Measurements from ENCODE around the gene MNAT1.
"Not testable (repeated sequence)": the region's sequence is repeated elsewhere in the genome, so short reads cannot be mapped to it uniquely, and the experiment has no call there.

The MNAT1 gene

DNA sequence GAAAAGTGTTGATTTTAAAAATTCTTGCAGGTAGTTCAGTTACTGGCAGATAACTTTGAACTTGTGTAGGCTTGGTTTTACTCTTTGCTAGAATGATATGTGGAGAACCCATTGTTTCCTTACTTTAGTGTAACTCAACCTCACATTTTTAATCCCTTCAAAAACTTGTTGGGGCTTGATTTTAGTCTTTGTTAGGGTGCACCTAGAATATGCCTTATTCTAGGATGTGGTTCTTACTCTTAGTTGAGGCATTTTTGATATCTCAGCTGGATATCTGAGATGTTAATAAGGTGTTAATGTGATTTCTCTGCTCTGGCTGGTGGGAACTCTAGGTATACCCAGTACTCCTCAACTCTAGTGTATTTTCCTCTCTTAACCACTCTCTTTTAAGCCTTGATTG is 10.0 kb downstream of the MNAT1 start:
- DNase-seq, result no peak

DNA sequence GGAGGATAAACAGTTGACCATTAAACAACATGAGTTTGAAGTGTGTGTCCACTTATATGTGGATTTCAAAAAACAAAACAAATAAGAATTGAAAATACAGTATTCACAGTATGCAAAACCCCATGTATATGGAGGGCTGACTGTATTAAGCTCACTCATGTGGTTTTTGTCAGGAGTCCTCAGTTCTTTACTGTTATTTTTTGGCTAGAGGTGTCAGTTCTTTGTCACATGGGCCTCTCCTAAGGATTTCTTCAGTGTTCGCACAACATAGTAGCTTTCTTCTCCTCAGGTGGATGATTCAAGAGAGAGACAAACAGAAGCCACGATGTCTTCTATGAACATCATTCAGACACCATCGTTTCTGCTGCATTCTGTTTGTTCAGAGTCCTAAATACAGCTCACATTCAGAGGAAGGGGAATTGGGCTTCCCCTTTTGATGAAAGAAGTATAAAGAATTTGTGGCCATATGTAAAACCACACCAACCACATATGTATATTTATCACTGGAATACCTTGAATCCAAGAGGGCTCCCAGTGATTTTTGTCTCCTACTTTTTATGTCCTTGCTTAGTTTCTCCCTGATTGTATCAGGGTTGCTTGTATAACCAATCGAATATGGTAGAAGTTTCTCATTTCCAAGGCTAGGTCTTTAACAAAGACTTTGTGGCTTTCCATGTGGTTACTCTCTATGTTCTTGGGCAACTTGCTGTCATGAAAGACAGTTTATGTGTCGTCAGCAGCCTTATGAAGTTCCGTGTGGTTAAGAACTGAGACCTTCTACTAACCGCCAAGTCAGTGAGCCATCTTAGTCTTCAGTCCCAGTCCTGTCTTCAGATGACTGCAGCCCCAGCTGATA is 18.9 kb downstream of the MNAT1 start:
- no peak for DNase-seq

DNA sequence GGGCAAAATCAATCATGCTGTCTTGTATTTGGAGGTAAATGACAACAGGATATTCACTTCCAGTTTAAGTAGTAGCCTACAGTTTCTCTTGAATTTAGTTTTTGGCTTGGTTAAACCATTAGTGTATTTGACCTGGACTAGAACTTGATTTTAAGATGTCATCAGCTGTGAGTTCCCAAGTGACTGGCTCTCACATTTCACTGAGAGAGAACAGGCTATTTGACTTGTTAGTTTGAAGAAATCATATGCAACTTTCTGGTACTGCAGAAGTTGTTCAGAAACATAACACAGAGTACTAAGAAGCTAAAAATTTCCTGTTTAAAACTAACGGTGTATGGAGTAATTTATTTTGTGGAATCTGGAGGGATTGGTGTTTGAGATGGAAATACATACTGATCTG is 22.3 kb downstream of the MNAT1 start:
- DNase-seq, result no peak

DNA sequence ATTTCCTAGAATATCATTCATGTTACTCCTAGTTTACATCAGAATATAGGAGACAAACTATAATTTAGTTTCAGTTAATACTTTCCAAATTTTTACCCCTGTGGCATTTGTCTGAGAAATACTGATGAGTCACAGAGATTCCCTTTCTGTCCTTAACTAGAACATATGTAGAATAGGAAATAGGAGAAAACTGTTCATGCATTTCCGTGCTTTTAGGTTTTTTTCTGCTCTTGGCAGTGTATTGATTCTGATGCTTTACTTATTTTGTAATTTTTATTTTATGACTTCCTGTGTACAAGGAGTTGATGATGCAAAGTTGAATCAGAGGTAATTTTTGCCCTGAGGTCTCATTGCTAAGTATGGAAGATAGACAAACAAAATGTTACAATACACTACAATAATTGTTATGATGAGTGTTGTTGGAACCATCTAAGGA is 23.0 kb downstream of the MNAT1 start:
- no peak for DNase-seq

DNA sequence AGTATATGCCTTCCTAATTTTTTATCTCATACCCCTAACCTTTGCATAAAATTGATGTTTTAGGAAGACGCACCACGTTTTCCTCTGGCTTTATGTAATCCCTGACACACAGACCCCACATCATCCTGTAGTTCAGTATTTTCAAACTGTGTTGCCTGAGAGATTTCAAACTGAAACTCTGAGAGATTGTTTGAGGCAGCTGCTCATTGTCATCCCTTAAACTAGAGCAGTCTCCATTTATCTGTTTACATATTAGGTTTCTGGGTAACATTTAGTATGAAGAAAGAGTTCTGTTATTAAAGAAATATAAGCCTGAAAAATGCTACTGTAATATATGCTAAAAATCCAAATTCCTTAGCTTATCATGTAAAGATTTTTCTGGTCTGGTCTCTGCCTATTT is 24.3 kb downstream of the MNAT1 start:
- DNase-seq, result no peak

DNA sequence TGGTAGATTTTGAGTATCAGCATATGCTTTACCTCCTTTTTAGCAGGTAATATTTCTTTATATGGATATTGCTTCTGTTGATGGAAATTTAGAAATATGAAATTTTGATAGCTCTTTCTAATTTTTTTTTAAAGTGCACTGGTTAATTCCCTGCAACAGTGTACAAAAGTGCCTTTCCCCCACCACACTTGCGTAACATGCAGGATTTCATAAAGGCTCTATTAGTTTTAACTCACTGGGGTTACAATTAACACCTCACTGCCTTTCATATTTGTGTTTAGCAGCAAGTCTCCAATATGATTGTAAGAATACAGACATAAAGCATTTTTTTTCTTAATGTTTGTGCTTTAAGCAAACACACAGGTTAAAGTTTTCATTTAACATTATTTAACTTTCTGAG is 25.6 kb downstream of the MNAT1 start:
- DNase-seq, result no peak

DNA sequence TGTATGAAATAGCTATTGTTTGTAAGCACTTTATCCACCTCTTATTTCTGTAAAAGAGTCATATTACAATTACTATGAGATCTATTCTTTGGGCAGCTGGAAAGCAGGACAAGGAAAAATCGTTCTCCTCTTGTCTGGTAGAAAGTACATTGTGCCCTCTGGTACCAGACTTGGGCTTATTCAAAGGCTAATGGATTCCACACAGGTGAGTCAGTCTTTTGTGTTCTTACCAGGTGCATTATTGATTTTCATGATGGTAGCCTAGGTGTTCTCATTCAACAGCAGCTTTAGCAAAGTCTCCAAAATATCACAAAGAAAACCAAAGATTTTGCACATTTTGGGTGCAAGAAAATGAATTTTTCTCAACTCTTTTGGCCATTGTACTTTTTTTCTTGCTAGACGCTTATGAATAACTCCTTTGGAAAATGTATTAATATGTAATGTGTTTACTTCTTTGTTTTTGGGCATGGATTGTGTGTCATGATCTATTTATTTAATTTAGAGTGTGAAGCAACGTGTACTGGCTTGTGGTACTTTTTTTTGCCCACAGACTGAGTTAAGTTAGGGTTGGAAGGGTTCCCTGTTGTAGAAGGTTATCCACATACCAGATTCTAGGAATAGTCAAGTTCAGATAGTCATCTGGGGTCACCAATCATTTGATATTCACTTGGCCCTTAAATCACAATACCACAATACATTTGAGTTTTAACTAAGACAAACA is 26.2 kb downstream of the MNAT1 start:
- DNase-seq, result no peak

DNA sequence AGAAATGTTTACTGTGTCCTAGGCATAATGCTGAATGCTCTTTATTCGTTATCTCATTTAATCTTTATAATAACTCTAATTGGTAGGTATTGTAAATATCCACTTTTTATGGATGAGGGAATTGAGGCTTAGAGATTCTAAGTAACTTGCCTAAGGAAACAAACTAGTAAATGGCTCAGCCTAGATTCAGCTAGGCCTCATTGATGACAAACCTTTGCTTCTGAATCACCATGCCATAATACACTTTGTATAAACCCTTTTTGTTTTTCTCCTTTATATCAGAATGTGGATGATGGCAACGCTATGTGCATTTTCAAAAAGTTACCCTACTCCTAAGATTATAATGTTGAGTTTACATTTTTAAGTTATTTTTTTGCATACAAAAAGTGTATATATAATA is 34.0 kb downstream of the MNAT1 start:
- no peak for DNase-seq

DNA sequence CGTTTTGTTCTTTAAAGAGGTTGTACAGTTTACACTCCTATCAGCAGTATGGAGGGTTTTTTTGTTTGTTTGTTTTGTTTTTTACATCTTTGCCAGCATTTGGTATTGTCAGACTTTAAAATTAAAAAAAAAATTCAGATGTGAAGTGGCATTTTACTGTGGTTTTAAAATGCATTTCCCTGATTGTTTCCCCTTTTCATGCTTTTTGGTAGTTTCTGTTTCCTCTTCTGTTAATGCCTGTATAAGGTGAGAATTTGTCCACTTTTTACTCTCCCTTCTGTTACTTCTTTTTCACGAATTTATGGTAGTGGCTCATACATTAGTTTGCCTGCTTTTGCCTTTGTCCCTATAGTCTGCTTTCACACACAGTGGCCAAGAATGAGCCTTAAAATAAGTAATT is 36.6 kb downstream of the MNAT1 start:
- DNase-seq, result no peak

DNA sequence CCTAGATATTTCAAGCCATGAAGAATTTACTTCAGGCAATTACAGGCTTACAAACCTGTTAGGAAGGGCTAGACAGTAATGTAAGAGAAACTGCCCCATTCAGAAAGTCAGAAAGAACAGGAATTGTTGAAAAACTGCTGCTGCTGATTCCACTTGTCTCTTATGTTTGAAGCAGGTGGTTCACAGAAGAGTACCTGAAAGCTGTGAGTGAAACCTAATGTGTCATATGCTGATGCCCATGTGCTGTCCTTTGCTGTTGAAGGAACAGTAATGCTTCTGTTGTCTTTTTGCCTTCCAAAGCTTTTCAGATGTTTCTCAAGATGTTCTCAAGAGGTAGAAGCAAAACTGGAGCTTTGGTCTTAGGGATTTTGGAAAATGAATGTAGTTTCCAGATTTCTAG is 39.0 kb downstream of the MNAT1 start:
- no peak for DNase-seq

DNA sequence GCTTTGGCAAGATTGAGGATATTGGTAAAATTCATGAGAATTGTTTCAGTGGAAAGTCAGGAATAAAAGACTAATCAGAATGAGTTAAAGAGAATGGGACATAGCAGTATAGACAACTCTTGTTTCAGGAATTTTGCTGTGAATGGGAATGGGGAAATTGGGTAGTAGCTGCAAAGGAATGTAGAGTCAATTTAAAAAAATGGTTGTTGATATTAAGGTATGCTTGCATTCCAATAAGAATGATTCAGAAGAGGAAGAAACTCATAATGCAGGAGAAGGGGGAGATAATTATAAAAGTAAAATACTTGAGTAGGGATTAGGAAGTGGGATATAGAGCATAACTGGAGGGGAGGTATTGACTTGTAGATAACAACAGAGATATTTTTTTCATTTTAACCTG is 40.7 kb downstream of the MNAT1 start:
- no peak for DNase-seq

DNA sequence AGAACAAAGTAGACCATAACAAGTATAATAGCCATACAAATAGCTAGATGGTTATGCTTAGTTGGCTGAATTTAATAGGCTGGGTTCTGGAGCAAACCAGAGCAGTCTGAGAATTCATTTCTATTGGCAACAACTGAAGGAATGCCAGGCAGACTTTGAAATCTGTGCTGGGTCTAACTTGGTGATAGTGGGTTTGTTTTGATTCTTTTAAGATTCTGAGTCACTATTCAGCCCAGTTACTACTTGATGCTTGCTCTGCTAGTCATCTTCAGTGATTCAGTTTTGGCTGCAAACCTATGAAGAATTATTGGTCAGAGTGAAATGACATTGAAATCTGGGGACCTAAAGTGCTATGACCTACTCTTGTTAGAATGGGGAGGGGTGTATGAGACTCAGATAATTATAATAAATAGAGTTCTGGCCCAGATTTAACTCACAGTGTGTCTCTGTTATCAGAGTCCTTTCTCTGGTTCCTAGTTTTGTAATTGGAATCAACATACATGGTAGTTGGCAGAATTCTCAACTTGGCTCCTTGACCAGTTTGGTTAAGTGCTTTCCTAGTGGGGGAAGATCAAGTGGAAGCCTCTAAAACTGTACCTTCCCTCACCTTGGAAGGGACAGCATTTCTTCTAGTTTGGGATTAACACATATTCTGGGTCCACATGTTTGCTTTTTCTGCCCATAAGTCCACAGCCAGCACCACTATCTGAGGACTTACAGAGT is 43.5 kb downstream of the MNAT1 start:
- no peak for DNase-seq

DNA sequence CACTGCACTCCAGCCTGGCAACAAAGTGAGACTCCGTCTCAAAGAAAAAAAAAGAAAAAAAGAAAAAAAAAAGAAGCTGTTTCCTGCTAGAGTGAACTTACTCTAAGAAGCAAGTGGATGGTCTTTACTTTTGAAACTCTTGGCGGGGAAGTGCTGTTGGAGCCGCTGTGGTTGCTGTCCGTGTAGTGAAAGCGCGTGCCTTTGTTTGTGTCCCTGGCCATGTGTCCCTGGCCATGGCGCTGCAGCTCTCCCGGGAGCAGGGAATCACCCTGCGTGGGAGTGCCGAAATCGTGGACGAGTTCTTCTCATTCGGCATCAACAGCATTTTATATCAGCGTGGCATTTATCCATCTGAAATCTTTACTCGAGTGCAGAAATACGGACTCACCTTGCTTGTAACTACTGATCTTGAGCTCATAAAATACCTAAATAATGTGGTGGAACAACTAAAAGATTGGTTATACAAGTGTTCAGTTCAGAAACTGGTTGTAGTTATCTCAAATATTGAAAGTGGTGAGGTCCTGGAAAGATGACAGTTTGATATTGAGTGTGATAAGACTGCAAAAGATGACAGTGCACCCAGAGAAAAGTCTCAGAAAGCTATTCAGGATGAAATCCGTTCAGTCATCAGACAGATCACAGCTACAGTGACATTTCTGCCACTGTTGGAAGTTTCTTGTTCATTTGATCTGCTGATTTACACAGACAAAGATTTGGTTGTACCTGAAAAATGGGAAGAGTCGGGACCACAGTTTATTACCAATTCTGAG is 45.4 kb downstream of the MNAT1 start:
- not testable (repeated sequence) for DNase-seq

DNA sequence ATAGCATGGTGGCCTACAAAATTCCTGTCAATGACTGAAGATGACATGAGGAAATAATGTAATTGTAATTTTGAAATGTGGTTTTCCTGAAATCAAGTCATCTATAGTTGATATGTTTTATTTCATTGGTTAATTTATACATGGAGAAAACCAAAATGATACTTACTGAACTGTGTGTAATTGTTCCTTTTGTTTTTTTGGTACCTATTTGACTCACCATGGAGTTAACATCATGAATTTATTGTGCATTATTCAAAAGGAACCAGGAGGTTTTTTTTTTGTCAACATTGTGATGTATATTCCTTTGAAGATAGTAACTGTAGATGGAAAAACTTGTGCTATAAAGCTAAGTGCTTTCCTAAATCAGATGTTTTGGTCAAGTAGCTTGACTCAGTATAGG is 46.0 kb downstream of the MNAT1 start:
- DNase-seq, result not testable (repeated sequence)

DNA sequence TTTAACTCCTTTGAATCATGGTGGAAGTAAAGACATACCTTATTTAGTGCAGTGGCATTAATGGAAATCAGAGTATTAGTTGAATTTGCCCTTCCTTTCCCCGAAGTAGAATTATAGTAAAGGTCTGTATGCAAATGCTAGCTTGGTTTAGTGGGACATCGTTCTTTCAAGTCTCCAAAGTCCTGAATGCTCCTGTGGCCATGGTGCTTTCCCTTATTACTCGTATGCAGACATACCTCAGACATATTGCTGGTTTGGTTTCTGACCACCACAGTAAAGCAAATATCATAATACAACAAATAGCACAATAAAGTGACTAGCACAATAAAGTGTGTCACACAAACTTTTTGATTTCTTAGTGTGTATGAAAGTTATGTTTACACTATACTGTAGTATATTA is 52.3 kb downstream of the MNAT1 start:
- DNase-seq, result no peak

DNA sequence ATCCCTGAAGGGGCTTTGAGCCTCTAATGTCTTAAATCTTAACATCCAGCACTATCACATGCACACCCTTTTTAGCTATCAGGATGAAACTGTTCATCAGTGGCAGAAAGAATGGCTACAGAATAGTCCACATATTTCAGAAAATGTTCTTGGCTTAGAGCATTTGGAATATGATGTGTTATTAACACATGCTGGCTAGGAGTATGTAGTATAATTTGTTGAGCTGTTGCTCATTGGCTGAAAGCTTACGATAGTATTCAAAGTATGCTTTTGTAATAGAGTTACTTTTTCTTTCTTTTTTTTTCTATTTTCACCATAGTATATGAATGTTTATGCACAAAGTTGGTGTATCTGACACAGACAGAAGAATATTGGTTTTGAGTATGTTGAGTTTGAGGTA is 55.1 kb downstream of the MNAT1 start:
- DNase-seq, result no peak

DNA sequence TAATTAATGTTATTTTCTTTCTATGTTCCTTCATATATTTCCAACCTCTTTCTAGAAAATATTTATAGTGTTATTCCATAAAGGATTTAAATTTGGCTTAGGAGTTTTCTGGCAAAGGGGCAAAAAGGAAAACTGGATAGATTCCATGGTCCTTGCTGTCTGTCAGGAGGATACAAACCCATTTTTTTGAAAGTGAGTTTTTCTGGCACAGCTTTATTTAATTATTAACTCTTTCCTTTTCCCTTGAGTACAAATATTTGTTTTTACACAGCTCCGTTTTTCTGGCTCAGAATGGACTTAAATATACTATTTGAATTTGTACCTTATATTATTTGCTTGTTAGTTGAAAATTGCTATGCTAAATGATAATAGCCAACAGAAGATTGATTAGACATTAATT is 56.3 kb downstream of the MNAT1 start:
- DNase-seq, result no peak

DNA sequence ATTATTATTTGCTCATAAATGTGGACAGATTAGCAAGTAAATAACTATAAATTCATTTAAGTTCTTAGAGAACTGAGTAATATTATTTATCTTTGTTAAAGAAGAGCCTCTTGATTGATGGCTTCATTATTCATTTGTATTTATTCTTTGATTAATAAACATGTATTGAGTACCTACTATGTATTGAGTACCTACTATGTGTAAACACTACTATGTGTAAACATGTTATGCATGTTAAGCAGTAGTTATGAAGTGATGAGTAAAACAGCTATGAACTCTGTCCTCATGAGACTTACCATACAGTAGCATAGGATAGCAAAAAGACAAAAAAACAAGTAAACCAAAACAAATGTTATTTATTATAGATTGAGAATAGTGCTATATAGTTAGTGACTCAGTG is 61.9 kb downstream of the MNAT1 start:
- no peak for DNase-seq

DNA sequence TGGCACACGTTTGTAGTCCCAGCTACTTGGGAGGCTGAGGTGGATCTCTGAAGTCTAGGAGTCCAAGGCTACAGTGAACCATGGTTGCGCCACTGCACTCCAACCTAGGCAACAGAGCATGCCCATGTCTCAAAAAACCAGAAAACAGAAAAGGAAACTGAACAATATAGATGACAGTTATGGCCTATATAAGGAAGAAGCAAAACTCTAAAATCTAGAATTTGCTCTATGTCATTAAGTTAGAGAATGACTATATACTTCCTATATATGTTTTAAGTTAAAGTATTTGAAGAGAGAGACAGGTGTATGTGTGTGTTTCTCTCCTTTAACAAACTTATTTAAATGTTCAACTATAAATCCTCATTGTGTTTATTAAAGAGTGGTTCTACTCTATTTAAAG is 65.8 kb downstream of the MNAT1 start:
- DNase-seq, result no peak

DNA sequence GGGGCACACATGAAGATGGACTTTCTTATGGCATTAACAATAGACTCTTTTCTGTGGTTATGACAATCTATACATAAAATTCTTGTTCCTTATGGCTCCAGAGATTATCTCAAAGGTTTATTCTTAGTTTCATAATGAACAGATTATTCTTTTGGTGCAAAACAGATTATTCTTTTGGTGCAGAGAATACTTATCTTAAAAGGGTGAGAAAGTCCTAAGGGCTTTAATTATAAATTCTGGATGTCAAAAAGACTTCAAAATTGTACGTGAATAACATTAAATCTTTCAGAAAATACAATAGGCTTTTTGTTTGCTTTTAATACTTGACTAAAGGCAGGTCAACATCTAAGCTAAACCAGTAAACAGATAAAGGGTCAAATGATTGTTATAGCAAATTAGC is 69.3 kb downstream of the MNAT1 start:
- DNase-seq, result no peak

DNA sequence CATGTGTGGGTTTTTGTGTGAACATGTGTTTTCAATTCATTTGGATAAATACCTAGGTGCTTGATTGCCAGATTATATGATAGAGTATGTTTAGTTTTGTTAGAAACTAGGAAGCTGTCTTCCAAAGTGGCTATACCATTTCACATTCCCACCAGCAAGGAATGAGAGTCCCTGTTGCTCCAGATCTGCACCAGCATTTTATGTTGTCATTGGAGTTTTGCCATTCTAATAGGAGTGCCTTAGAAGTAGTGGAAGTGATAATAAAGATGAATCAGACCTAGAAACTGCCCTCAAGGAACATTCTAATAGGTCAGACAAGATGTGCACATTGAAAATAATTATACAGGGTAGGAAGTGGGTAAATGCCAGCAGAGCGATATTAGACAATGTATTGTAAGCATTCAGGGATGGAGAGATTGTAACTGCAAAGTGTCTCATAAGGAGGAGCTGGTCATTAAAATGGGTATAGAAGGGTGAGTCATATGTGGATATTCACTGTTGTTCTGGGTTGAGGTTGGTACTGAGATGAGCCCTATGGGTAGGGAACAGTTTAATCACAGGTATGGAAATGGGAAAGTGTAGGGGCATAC is 71.4 kb downstream of the MNAT1 start:
- no peak for DNase-seq

DNA sequence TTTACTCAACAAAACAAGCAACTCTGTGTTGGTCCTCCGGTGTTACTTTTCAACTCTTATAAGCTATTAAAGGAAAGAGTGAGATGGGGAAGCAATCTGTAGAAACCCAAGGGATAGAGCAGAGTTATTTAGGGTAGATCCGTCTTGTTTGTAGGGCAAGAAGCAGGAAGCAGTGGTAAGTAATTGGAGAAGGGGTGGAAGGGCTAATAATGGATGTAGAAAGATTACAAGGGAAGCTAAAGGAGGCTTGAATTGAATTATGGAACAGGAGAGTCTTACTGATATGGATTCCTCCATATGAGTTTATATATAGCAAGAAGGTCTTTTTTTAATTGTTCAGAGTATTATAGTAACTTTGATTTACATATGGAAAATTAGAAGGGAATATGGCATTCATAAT is 72.7 kb downstream of the MNAT1 start:
- no peak for DNase-seq

DNA sequence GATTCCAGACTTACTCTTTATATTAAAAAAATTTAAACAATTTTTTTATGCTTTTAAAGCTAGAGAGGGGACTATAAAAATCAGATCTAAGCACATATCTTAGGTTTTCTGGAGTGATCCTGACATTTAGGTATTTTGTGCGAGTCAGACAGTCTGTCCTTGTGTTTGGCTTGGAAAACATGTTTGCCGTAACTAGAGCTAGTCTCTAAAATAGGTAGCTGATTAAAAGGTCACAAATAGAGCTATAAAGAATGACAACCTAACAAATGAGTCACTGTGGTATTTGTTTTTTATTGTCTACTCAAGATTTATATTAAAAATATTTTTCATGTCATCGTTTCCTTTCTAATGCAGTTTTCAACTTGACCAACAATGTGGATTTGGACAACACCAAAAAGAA is 73.4 kb downstream of the MNAT1 start:
- DNase-seq, result no peak
